ENCODE measurements around the gene BBOF1.
"Not testable (repeated sequence)": the region's sequence is repeated elsewhere in the genome, so short reads cannot be mapped to it uniquely, and the experiment has no call there.

Gene BBOF1

GRCh38 chr14:73977896-73978295, 41.3 kb upstream of the BBOF1 start:
- no peaks in the 10 kb centered on the region for H3K4me1 ChIP-seq (ENCODE audit: insufficient read depth, low read length)
- H2AFZ ChIP-seq (ENCODE audit: low read depth, low read length): no peak overlapping the region
- H3K79me2 ChIP-seq (ENCODE audit: insufficient read depth, low read length): no peaks in the 10 kb centered on the region
- no peaks in the 10 kb centered on the region for H3K27me3 ChIP-seq (ENCODE audit: insufficient read depth, low read length, poor library complexity)
- H3K9ac ChIP-seq (ENCODE audit: low read depth, low read length): no peak overlapping the region
- H3K4me3 ChIP-seq (ENCODE audit: low read depth in 1 of 2, low read length in 2 of 2): no peak overlapping the region
- H3K36me3 ChIP-seq (ENCODE audit: insufficient read depth, low read length): peaks cover 31% of the 10 kb centered on the region
- ATAC-seq (ENCODE audit: insufficient read depth, low read depth): no peak
- no peaks in the 10 kb centered on the region for H3K9me3 ChIP-seq (ENCODE audit: insufficient read depth, low read length, severe bottlenecking)
- H3K27ac ChIP-seq (ENCODE audit: low read length): no peak overlapping the region
- no peaks in the 10 kb centered on the region for H4K20me1 ChIP-seq (ENCODE audit: insufficient read depth, low read length)
- H3K4me2 ChIP-seq (ENCODE audit: insufficient read depth, low read length): no peak overlapping the region
- no peak for TF ChIP-seq EZH2 (IDR thresholded peaks at IDR 0.05; ENCODE audit: borderline replicate concordance, low read depth, low read length, severe bottlenecking)
- TF ChIP-seq CTCF (IDR thresholded peaks at IDR 0.05; ENCODE audit: borderline replicate concordance, extremely low read depth, low read length, poor library complexity, severe bottlenecking): no peak
- no peak for DNase-seq

GRCh38 chr14:73988065-73988464, 31.1 kb upstream of the BBOF1 start:
- Histone ChIP-seq H3K9ac (ENCODE audit: low read depth, low read length) (no peak overlapping the region), H3K4me2 (ENCODE audit: insufficient read depth, low read length) (no peak overlapping the region)
- DNase-seq: no peak

GRCh38 chr14:73988656-73989055, 30.5 kb upstream of the BBOF1 start:
- not testable (repeated sequence) for H2AFZ ChIP-seq (ENCODE audit: low read depth, low read length); DNase-seq; H3K4me2 ChIP-seq (ENCODE audit: insufficient read depth, low read length); ATAC-seq (ENCODE audit: insufficient read depth, low read depth); H4K20me1 ChIP-seq (ENCODE audit: insufficient read depth, low read length); H3K9ac ChIP-seq (ENCODE audit: low read depth, low read length); H3K27ac ChIP-seq (ENCODE audit: low read length); H3K27me3 ChIP-seq (ENCODE audit: insufficient read depth, low read length, poor library complexity); H3K4me3 ChIP-seq (ENCODE audit: low read depth in 1 of 2, low read length in 2 of 2); H3K9me3 ChIP-seq (ENCODE audit: insufficient read depth, low read length, severe bottlenecking); H3K4me1 ChIP-seq (ENCODE audit: insufficient read depth, low read length); H3K79me2 ChIP-seq (ENCODE audit: insufficient read depth, low read length)
- H3K36me3 ChIP-seq (ENCODE audit: insufficient read depth, low read length): peaks cover 20% of the 10 kb centered on the region; the same call in 1 of the 2 replicates

More at GRCh38 chr14:73988065-73988464, 31.1 kb upstream of the BBOF1 start:
- Histone ChIP-seq H3K9me3 (ENCODE audit: insufficient read depth, low read length, severe bottlenecking) (no peaks in the 10 kb centered on the region), H2AFZ (ENCODE audit: low read depth, low read length) (no peak overlapping the region), H3K27ac (ENCODE audit: low read length) (no peak overlapping the region), H3K4me3 (ENCODE audit: low read depth in 1 of 2, low read length in 2 of 2) (no peak overlapping the region), H3K27me3 (ENCODE audit: insufficient read depth, low read length, poor library complexity) (no peaks in the 10 kb centered on the region), H3K79me2 (ENCODE audit: insufficient read depth, low read length) (no peaks in the 10 kb centered on the region), H3K4me1 (ENCODE audit: insufficient read depth, low read length) (no peaks in the 10 kb centered on the region), H4K20me1 (ENCODE audit: insufficient read depth, low read length) (no peaks in the 10 kb centered on the region), H3K36me3 (ENCODE audit: insufficient read depth, low read length) (peaks cover 20% of the 10 kb centered on the region; the same call in 1 of the 2 replicates)
- no peak for TF ChIP-seq CTCF (IDR thresholded peaks at IDR 0.05; ENCODE audit: borderline replicate concordance, extremely low read depth, low read length, poor library complexity, severe bottlenecking)
- no peak for TF ChIP-seq EZH2 (IDR thresholded peaks at IDR 0.05; ENCODE audit: borderline replicate concordance, low read depth, low read length, severe bottlenecking)
- ATAC-seq (ENCODE audit: insufficient read depth, low read depth): no peak

- Histone ChIP-seq H3K4me2 (ENCODE audit: insufficient read depth, low read length) (no peak overlapping the region), H4K20me1 (ENCODE audit: insufficient read depth, low read length) (no peaks in the 10 kb centered on the region), H2AFZ (ENCODE audit: low read depth, low read length) (no peak overlapping the region), H3K4me1 (ENCODE audit: insufficient read depth, low read length) (no peaks in the 10 kb centered on the region), H3K79me2 (ENCODE audit: insufficient read depth, low read length) (no peaks in the 10 kb centered on the region), H3K27ac (ENCODE audit: low read length) (no peak overlapping the region), H3K27me3 (ENCODE audit: insufficient read depth, low read length, poor library complexity) (no peaks in the 10 kb centered on the region), H3K4me3 (ENCODE audit: low read depth in 1 of 2, low read length in 2 of 2) (no peak overlapping the region), H3K36me3 (ENCODE audit: insufficient read depth, low read length) (peaks cover 20% of the 10 kb centered on the region; the same call in 1 of the 2 replicates), H3K9me3 (ENCODE audit: insufficient read depth, low read length, severe bottlenecking) (no peaks in the 10 kb centered on the region), H3K9ac (ENCODE audit: low read depth, low read length) (no peak overlapping the region)
- ATAC-seq (ENCODE audit: insufficient read depth, low read depth): no peak
- DNase-seq: no peak
- TF ChIP-seq CTCF (IDR thresholded peaks at IDR 0.05; ENCODE audit: borderline replicate concordance, extremely low read depth, low read length, poor library complexity, severe bottlenecking) (no peak), EZH2 (IDR thresholded peaks at IDR 0.05; ENCODE audit: borderline replicate concordance, low read depth, low read length, severe bottlenecking) (no peak)
Observed at GRCh38 chr14:73991092-73991491, 28.1 kb upstream of the BBOF1 start.

GRCh38 chr14:73994926-73995325, 24.2 kb upstream of the BBOF1 start:
- not testable (repeated sequence) for H3K4me3 ChIP-seq (ENCODE audit: low read depth in 1 of 2, low read length in 2 of 2); H3K9me3 ChIP-seq (ENCODE audit: insufficient read depth, low read length, severe bottlenecking); DNase-seq; H3K79me2 ChIP-seq (ENCODE audit: insufficient read depth, low read length); ATAC-seq (ENCODE audit: insufficient read depth, low read depth); H3K27ac ChIP-seq (ENCODE audit: low read length); H3K4me2 ChIP-seq (ENCODE audit: insufficient read depth, low read length); H3K4me1 ChIP-seq (ENCODE audit: insufficient read depth, low read length); H3K9ac ChIP-seq (ENCODE audit: low read depth, low read length); H4K20me1 ChIP-seq (ENCODE audit: insufficient read depth, low read length); H2AFZ ChIP-seq (ENCODE audit: low read depth, low read length); H3K27me3 ChIP-seq (ENCODE audit: insufficient read depth, low read length, poor library complexity)
- H3K36me3 ChIP-seq (ENCODE audit: insufficient read depth, low read length): peaks cover 12% of the 10 kb centered on the region; the same call in 1 of the 2 replicates
